HG03095 (cell line): ENCODE data around the gene CEP104.

ENCODE experiments used
- ATAC-seq: cut with Tn5 transposase; IDR thresholded peaks from one replicate; pipeline ENCODE4 v1.9.1; 2021; ENCODE audit warnings: moderate library complexity; ENCODE audit not compliant: unreplicated experiment

Gene CEP104

DNA sequence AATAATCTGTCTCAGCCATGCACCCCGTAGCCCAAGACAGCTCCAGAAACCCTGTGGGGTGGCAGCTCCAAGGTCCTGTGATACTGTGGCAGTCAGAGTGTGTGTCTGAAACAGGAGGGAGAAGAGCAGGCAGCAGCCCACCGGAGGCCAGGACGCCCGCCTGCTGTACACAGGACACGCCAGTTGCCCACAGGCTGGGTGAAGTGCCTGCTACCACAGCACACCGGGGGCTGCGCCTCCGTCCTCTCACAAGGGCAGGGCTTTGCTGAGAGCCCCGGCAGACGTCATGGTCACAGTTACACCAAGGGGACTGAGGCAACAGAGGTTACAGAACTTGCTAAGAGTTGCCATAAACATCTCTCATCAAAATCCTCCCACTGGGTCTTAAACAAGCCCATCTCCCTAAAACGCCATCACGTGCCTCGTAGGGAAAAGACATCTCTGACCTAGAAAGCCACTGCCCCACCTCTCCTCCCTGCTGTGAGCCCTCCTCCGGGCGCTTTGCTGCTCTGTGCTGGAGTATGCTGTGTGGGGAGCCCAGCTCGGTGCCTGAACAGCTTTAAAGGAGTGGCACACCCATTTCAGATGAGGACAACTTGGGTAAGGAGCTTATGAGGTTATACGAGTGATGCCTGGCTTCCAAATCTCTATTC, 37.7 kb upstream of the CEP104 start:
- ATAC-seq: no peak

DNA sequence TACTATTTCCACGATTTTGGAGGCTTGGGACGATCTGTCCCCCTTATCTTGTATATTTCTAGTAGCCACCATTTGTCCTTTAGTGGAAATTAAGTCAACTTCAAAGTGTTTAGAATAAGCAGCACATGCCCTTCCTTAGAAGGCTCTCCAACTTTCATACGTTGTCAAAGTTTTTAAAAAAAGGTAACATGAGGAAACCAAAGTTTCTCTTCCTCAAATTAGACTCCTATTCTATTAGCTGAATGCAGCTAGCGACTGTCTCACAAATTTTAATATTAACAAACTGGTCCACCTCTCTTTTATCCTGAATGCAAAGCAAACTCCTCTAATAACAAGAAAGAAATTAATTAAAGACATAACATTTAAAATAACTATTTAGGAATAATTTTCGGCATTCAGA, 36.2 kb upstream of the CEP104 start:
- no peak for ATAC-seq

- no peak for ATAC-seq
Measured at GRCh38 chr1:3892748-3893147, 35.7 kb upstream of the CEP104 start.

DNA sequence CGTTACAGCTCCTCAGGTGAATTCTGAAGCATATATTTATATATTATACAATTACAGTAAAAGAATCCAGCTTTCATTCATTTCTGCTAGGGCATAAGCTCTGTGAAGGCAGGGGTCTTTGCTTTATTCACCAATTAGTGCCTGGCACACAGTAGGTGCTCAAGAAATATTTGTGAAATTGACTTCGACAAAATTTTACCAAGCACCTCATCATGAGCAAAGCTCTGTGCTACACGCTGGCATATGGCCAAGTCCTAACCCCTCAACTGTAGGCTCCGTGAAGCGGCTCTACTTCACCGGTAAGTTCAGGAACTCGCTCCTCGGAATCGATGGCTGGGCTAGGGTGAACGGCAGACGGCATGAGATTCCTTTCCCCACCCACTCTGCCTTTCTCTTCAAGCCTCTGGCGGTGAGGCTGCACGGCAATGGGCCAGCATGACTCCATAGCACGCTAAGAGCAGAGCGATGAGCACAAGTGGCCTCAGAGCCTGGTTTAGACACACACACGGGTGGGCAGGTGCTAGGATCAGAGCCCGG, 34.4 kb upstream of the CEP104 start:
- ATAC-seq: no peak

GRCh38 chr1:3890389-3891328, 33.6 kb upstream of the CEP104 start:
- ATAC-seq: no peak

- no peak for ATAC-seq
Measured at GRCh38 chr1:3889936-3890335, 32.9 kb upstream of the CEP104 start.

- no peak for ATAC-seq
Measured at GRCh38 chr1:3888301-3888700, 31.3 kb upstream of the CEP104 start.

DNA sequence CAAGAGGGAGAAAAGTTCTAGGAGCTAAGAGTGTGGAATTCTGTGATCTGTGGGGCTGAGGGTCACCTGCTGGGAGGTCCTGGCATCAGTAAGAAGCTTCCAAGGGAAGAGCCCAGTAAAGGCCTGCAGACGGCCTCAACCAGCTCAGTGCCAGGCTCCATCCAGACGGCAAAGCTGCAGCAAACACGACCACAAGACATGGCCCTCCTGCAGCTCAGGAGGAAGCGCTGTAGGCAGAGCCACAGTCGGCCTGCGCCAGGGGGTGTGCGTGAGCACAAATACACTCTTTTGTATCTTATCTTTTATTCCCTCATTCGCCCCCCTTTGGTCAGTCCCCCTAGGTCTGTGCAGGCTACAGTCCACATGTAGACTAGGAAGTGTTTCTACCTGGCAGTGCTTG, 29.7 kb upstream of the CEP104 start:
- no peak for ATAC-seq

GRCh38 chr1:3886106-3886670, 29.2 kb upstream of the CEP104 start:
- ATAC-seq: no peak

- ATAC-seq: no peak
Measured at GRCh38 chr1:3885611-3886010, 28.6 kb upstream of the CEP104 start.

- ATAC-seq: no peak
Measured at GRCh38 chr1:3884966-3885365, 28.0 kb upstream of the CEP104 start.

DNA sequence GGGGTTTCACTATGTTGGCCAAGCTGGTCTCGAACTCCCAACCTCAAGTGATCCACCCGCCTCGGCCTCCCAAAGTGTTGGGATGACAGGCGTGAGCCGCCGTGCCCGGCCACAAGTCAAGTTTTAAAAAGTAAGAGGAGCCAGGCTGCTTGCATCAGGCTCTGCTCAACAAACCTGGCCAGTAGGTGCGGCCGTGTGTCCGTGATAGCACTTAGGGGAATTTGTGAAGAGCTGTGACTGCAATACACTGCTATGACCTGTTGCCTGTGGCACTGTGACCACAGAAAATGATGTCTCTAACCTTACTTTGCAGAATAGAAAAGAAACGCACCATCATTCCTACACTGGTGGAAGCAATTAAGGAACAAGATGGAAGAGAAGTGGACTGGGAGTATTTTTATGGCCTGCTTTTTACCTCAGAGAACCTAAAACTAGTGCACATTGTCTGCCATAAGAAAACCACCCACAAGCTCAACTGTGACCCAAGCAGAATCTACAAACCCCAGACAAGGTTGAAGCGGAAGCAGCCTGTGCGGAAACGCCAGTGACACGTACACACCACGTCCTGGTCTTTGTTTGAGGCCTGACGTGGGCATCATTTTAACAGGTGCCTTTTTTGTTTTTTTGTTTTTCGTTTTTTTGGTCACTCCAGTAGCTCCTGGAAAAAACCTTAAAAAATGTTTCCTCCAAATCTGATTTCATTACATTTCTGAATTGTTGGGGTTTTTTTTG, 26.3 kb upstream of the CEP104 start:
- ATAC-seq: no peak

GRCh38 chr1:3881193-3881480, 24.1 kb upstream of the CEP104 start:
- ATAC-seq: no peak

GRCh38 chr1:3880429-3881192, 23.6 kb upstream of the CEP104 start:
- ATAC-seq: no peak

DNA sequence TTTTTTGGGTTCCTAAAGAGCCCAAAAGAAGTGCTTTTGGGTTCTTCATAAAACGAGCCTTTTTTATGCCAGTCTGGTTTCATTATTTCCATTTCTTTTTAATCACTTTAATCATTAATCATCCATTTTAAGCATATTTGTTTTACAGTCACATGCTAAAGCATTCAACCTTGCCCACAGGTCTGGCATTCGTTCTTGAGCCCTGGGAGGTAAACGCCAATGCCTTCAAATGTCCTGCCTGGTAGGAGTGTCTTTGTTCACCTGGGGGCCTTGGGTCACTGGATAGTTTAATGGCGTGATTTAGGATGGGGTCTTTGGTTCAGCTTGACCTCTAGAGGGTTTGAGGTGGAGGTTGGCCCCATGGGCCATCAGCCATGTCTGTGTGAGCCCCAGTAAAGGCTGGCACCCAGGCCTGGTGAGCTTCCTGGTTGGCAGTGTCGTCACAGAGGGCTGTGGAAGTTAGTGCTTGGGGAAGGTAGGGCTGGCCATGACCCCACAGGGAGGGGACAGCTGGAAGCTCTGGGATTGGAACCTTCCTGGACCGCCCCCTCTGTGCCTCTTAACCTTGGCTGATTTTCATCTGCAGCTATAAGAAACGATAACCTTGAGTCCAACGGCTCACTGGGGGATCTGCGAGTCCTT, 22.9 kb upstream of the CEP104 start:
- no peak for ATAC-seq

DNA sequence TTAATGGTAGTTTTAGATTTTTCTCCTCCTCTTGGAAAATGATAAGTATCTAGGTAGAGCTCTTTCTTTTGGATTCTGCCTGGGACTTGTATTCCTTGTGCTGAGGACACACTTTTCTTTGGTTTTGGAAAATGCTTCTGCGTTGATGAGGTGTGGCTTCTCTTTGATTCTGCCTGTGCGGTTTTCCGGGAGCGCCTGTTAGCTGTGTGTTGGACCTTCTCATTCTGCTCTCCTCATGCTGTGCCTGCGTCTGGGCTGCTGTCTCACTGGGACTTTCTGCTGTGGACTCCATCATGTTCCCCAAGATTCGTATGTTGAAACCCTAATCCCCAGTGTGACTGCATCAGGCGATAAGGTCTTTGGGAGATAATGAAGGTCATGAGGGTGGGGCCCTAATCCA, 22.1 kb upstream of the CEP104 start:
- ATAC-seq: no peak

GRCh38 chr1:3876716-3877115, 19.7 kb upstream of the CEP104 start:
- no peak for ATAC-seq

DNA sequence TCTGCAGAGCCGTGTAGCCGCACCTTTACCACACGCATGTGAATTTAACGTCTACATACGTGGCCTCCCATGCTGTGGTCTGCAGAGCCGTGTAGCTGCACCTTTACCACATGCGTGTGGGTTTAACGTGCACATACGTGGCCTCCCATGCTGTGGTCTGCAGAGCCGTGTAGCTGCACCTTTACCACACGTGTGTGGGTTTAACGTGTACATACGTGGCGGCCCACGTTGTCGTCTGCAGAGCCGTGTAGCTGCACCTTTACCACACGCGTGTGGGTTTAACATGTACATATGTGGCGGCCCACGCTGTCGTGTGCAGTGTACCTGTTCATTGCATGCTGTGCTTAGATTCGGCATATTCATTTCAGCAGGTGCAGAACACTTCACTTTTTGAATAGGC, 17.7 kb upstream of the CEP104 start:
- ATAC-seq: no peak

DNA sequence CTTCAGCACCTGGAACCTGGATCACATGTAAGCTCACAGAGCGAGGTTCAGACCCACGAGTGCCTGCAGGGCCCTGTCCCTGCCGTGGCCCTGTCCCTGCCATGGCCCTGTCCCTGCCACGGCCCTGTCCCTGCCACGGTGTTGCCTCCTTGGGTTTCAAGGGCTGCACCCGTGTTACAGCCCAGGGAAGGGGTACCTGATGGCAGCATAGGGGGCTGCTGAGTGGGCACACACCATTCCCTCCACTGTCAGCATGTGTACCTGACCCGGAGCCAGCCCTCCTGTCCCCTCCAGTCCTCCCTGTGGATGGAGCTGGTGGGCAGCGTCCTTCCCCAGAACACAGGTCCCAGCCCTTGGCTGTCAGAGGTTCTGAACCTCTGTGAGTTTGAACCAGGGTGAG, 15.5 kb upstream of the CEP104 start:
- no peak for ATAC-seq

DNA sequence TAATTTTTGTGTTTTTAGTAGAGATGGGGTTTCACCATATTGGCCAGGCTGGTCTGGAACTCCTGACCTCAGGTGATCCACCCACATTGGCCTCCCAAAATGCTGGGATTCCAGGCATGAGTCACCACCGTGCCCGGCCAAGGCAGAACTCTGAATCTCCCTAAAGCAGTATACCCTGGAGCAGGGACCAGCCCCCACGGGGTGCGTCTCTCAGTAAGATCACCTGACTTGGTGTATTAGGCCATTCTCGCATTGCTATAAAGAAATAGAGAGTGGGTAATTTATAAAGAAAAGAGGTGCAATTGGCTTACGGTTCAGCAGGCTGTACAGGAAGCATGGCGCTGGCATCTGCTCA, 14.4 kb upstream of the CEP104 start:
- no peak for ATAC-seq
